K562 (cell line): ENCODE results near the gene SLCO1A2. TPM values are rescaled to one million over a fixed set of nuclear protein-coding genes. Genes with fewer than 3 reads are reported as not detected.

Experiments
- polyA plus RNA-seq, 8 experiments: library from polyadenylated mRNA; depleted of rRNA in 4 of 8; stranded (reverse) in 5 of 8; unstranded in 3 of 8; fragments of >200 nt; fragmentation: Nextera tagmentation in 2 of 8; fragmentation: Illumina TruSeq in 1 of 8; extraction: Ambion mirVana in 2 of 8; extraction: Trizol in 1 of 8; gene quantifications; 2 replicates each; pipeline versions ENCODE4 v1.2.1 to v1.2.3, GENCODE V29; 2011 to 2014; ENCODE audit warnings: inconsistent platforms in 1 of 8, missing spikeins in 1 of 8
- total RNA-seq, 7 experiments: library from RNA; depleted of rRNA in 6 of 7; stranded (reverse); fragments of >200 nt in 6 of 7; fragmentation: Illumina TruSeq in 2 of 7; extraction: Trizol in 2 of 7; gene quantifications; 2 replicates each; pipeline versions ENCODE4 v1.2.1 to v1.2.3, GENCODE V29; 2011 to 2021; ENCODE audit warnings: low replicate concordance in 1 of 7

The SLCO1A2 gene
- total and polyA plus RNA-seq, 9 of the 15 experiments (the other 6 are each of a cell fraction or from before 2014, with no cell fraction given), result 1.2 to 4.4 (median 2.6) TPM

Other genes starting within 250 kb of the SLCO1A2 start
- not detected in 2 replicates for gene SLCO1B1, start 203.7 kb downstream of the SLCO1A2 start, total RNA-seq (2014; rRNA removed)
- not detected in 2 replicates for gene SLCO1B1, start 203.7 kb downstream of the SLCO1A2 start, total RNA-seq (2014; rRNA removed; fragmentation: Illumina TruSeq; extraction: Trizol)
- not detected in 2 replicates for gene SLCO1B1, start 203.7 kb downstream of the SLCO1A2 start, total RNA-seq (2015; rRNA removed; fragmentation: Illumina TruSeq; extraction: Trizol)
- gene SLCO1B1, start 203.7 kb downstream of the SLCO1A2 start, total RNA-seq (2021), result not detected in 2 replicates
- 0.04 TPM in 1 of 2 replicates, not detected in the other for gene SLCO1B1, start 203.7 kb downstream of the SLCO1A2 start, polyA plus RNA-seq (2011; rRNA removed)
- not detected in 2 replicates for gene SLCO1B1, start 203.7 kb downstream of the SLCO1A2 start, polyA plus RNA-seq (2014; fragmentation: Illumina TruSeq; extraction: Trizol)
- gene SLCO1B1, start 203.7 kb downstream of the SLCO1A2 start, polyA plus RNA-seq (2014; fragmentation: Nextera tagmentation; extraction: Ambion mirVana), result not detected
- not detected in 2 replicates for gene SLCO1B1, start 203.7 kb downstream of the SLCO1A2 start, polyA plus RNA-seq (2014; rRNA removed)
- gene IAPP, start 38.0 kb upstream of the SLCO1A2 start, total RNA-seq (2014; rRNA removed), result not detected in 2 replicates
- gene IAPP, start 38.0 kb upstream of the SLCO1A2 start, total RNA-seq (2014; rRNA removed; fragmentation: Illumina TruSeq; extraction: Trizol), result not detected in 2 replicates
- gene IAPP, start 38.0 kb upstream of the SLCO1A2 start, total RNA-seq (2015; rRNA removed; fragmentation: Illumina TruSeq; extraction: Trizol), result not detected in 2 replicates
- gene IAPP, start 38.0 kb upstream of the SLCO1A2 start, total RNA-seq (2021), result not detected in 2 replicates
- gene IAPP, start 38.0 kb upstream of the SLCO1A2 start, polyA plus RNA-seq (2011; rRNA removed), result not detected in 2 replicates
- gene IAPP, start 38.0 kb upstream of the SLCO1A2 start, polyA plus RNA-seq (2014; fragmentation: Illumina TruSeq; extraction: Trizol), result not detected in 2 replicates
- not detected for gene IAPP, start 38.0 kb upstream of the SLCO1A2 start, polyA plus RNA-seq (2014; fragmentation: Nextera tagmentation; extraction: Ambion mirVana)
- not detected in 2 replicates for gene IAPP, start 38.0 kb upstream of the SLCO1A2 start, polyA plus RNA-seq (2014; rRNA removed)
- gene PYROXD1, start 102.7 kb upstream of the SLCO1A2 start, total RNA-seq (2014; rRNA removed), result 3.5 and 4.0 TPM in 2 replicates
- gene PYROXD1, start 102.7 kb upstream of the SLCO1A2 start, total RNA-seq (2014; rRNA removed; fragmentation: Illumina TruSeq; extraction: Trizol), result 7.9 and 8.3 TPM in 2 replicates
- 4.4 and 5.0 TPM in 2 replicates for gene PYROXD1, start 102.7 kb upstream of the SLCO1A2 start, total RNA-seq (2015; rRNA removed; fragmentation: Illumina TruSeq; extraction: Trizol)
- 9.0 and 9.3 TPM in 2 replicates for gene PYROXD1, start 102.7 kb upstream of the SLCO1A2 start, total RNA-seq (2021)
- 7.4 and 8.2 TPM in 2 replicates for gene PYROXD1, start 102.7 kb upstream of the SLCO1A2 start, polyA plus RNA-seq (2011; rRNA removed)
- gene PYROXD1, start 102.7 kb upstream of the SLCO1A2 start, polyA plus RNA-seq (2014; fragmentation: Illumina TruSeq; extraction: Trizol), result 6.1 and 6.8 TPM in 2 replicates
- gene PYROXD1, start 102.7 kb upstream of the SLCO1A2 start, polyA plus RNA-seq (2014; fragmentation: Nextera tagmentation; extraction: Ambion mirVana), result 1 to 10 TPM; 4.7 to 5.8 TPM
- 5.7 and 6.0 TPM in 2 replicates for gene PYROXD1, start 102.7 kb upstream of the SLCO1A2 start, polyA plus RNA-seq (2014; rRNA removed)
- gene RECQL, start 166.7 kb upstream of the SLCO1A2 start, total RNA-seq (2014; rRNA removed), result 20.6 and 22.2 TPM in 2 replicates
- 44.7 and 50.4 TPM in 2 replicates for gene RECQL, start 166.7 kb upstream of the SLCO1A2 start, total RNA-seq (2014; rRNA removed; fragmentation: Illumina TruSeq; extraction: Trizol)
- gene RECQL, start 166.7 kb upstream of the SLCO1A2 start, total RNA-seq (2015; rRNA removed; fragmentation: Illumina TruSeq; extraction: Trizol), result 28.6 and 34.5 TPM in 2 replicates
- gene RECQL, start 166.7 kb upstream of the SLCO1A2 start, total RNA-seq (2021), result 22.8 and 23.3 TPM in 2 replicates
- 21.0 and 27.2 TPM in 2 replicates for gene RECQL, start 166.7 kb upstream of the SLCO1A2 start, polyA plus RNA-seq (2011; rRNA removed)
- gene RECQL, start 166.7 kb upstream of the SLCO1A2 start, polyA plus RNA-seq (2014; fragmentation: Illumina TruSeq; extraction: Trizol), result 26.9 and 30.4 TPM in 2 replicates
- 10 to 100 TPM; 28.5 to 33.7 TPM for gene RECQL, start 166.7 kb upstream of the SLCO1A2 start, polyA plus RNA-seq (2014; fragmentation: Nextera tagmentation; extraction: Ambion mirVana)
- gene RECQL, start 166.7 kb upstream of the SLCO1A2 start, polyA plus RNA-seq (2014; rRNA removed), result 21.2 and 25.4 TPM in 2 replicates
- 9.4 and 10.1 TPM in 2 replicates for gene GOLT1B, start 166.9 kb upstream of the SLCO1A2 start, total RNA-seq (2014; rRNA removed)
- 31.5 and 35.8 TPM in 2 replicates for gene GOLT1B, start 166.9 kb upstream of the SLCO1A2 start, total RNA-seq (2014; rRNA removed; fragmentation: Illumina TruSeq; extraction: Trizol)
- gene GOLT1B, start 166.9 kb upstream of the SLCO1A2 start, total RNA-seq (2015; rRNA removed; fragmentation: Illumina TruSeq; extraction: Trizol), result 24.9 and 27.7 TPM in 2 replicates
- gene GOLT1B, start 166.9 kb upstream of the SLCO1A2 start, total RNA-seq (2021), result 20.1 and 24.5 TPM in 2 replicates
- gene GOLT1B, start 166.9 kb upstream of the SLCO1A2 start, polyA plus RNA-seq (2011; rRNA removed), result 25.4 and 26.3 TPM in 2 replicates
- 22.8 and 26.7 TPM in 2 replicates for gene GOLT1B, start 166.9 kb upstream of the SLCO1A2 start, polyA plus RNA-seq (2014; fragmentation: Illumina TruSeq; extraction: Trizol)
- gene GOLT1B, start 166.9 kb upstream of the SLCO1A2 start, polyA plus RNA-seq (2014; fragmentation: Nextera tagmentation; extraction: Ambion mirVana), result 10 to 100 TPM; 46.5 to 66.1 TPM
- 16.4 and 20.3 TPM in 2 replicates for gene GOLT1B, start 166.9 kb upstream of the SLCO1A2 start, polyA plus RNA-seq (2014; rRNA removed)
- 0.23 TPM in 1 of 2 replicates, not detected in the other for gene SPX, start 191.4 kb upstream of the SLCO1A2 start, total RNA-seq (2014; rRNA removed)
- gene SPX, start 191.4 kb upstream of the SLCO1A2 start, total RNA-seq (2014; rRNA removed; fragmentation: Illumina TruSeq; extraction: Trizol), result 0.11 and 0.13 TPM in 2 replicates
- gene SPX, start 191.4 kb upstream of the SLCO1A2 start, total RNA-seq (2015; rRNA removed; fragmentation: Illumina TruSeq; extraction: Trizol), result 0.11 and 0.40 TPM in 2 replicates
- gene SPX, start 191.4 kb upstream of the SLCO1A2 start, total RNA-seq (2021), result 0.11 TPM in 2 replicates
- gene SPX, start 191.4 kb upstream of the SLCO1A2 start, polyA plus RNA-seq (2011; rRNA removed), result 0.05 and 0.14 TPM in 2 replicates
- gene SPX, start 191.4 kb upstream of the SLCO1A2 start, polyA plus RNA-seq (2014; fragmentation: Illumina TruSeq; extraction: Trizol), result 0.06 TPM in 1 of 2 replicates, not detected in the other
- under 1 TPM; 0.10 to 0.21 TPM for gene SPX, start 191.4 kb upstream of the SLCO1A2 start, polyA plus RNA-seq (2014; fragmentation: Nextera tagmentation; extraction: Ambion mirVana)
- gene SPX, start 191.4 kb upstream of the SLCO1A2 start, polyA plus RNA-seq (2014; rRNA removed), result 0.16 TPM in 1 of 2 replicates, not detected in the other